ENCODE results near the gene SORCS3.
A peak's percentile ranks its signal among the peaks of the same experiment; 100 is the strongest.

Gene SORCS3

DNA sequence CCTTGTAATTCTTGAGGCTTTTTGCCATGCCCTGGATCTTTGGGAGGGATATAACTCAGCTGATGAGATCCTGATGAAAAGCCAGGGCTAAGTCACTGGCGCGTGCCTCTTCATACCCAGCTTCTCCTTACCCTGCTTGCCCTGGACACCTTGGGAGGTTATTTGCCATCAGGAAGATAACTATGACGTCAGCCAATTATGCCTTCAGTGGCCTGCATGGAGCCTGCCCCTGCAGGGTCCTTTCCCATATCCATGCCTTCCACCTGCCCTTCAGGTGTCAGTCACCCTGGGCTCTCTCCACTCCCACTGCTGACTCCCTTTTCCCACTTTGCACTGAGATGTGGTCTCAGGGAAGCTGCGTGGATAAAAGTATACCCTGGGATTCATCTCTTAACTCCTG, 520.1 kb downstream of the SORCS3 start:
- no peak for DNase-seq (ENCODE audit: low spot score)
- no peak for FAIRE-seq

DNA sequence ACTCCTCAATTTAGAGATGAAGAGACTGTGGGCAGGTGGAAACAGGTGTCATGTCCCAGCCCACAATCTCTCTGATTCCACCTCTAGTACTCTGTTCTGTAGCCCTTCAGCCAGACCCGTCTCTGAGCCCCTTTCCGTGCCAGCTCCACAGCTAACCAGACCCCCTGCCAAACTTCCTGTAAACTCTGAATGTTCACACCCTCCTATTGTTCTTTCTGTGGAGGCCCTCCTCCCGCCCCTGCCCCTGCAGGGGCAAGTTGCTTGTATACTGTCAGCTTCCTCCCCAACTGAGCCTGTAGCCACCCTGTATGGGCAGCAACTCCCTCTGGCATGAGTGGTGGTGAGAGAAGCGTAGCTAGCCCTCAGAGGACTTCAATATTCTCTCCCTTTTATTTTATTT, 520.7 kb downstream of the SORCS3 start:
- DNase-seq (ENCODE audit: low spot score): no peak
- no peak for FAIRE-seq

- no peak for DNase-seq (ENCODE audit: low spot score)
- no peak for FAIRE-seq
Measured at GRCh38 chr10:105170521-105170920, 529.4 kb downstream of the SORCS3 start.

DNA sequence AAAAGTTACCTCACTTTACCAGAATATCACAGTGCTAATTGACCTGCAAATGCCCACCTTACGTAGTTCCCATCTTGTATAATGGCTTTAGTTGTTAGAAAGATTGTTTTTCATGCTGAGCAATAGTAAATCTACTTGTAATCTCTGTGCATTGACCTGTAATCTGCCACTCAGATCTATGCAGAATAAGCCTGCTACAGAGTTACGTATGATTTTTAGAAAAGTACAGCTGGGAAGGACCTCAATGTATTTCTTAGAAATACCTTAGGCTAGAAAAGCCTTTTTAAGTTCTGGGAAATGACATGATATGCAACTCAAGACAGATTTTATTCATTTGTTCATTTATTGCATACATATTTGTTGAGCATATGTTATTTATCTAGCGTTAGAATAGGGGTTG, 530.9 kb downstream of the SORCS3 start:
- DNase-seq (ENCODE audit: low spot score) (no peak), FAIRE-seq (no peak)

- FAIRE-seq (no peak), DNase-seq (ENCODE audit: low spot score) (no peak)
Measured at GRCh38 chr10:105181626-105182025, 540.5 kb downstream of the SORCS3 start.

DNA sequence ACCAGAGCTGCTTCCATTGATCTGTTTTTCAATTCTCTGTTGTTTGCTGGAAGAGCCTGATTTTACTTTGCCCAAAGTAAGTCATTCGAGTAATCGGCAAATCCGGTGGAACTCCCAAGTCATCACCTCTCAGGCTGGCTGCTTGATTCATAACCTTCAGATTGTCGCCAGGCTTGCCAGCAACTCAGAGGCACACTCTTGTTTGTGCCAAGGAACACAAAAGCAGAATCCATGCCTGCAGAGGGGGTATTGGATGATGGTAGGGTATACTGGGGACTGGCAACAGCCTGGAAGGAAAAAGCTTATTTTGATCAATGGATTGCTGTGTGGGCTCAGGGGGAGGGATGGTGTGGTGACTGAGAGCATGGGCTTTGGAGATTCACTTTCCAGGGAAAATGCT, 542.4 kb downstream of the SORCS3 start:
- DNase-seq (ENCODE audit: low spot score): no peak
- FAIRE-seq: no peak

GRCh38 chr10:105185161-105185560, 544.1 kb downstream of the SORCS3 start:
- no peak for FAIRE-seq
- no peak for DNase-seq (ENCODE audit: low spot score)

- peak; percentile 91 for DNase-seq (ENCODE audit: low spot score)
- peak; percentile 96 for FAIRE-seq
Measured at GRCh38 chr10:105187243-105187642, 546.2 kb downstream of the SORCS3 start.

GRCh38 chr10:105188737-105189462, 547.8 kb downstream of the SORCS3 start:
- peak; percentile 97 for FAIRE-seq
- DNase-seq (ENCODE audit: low spot score): peak; percentile 91

DNA sequence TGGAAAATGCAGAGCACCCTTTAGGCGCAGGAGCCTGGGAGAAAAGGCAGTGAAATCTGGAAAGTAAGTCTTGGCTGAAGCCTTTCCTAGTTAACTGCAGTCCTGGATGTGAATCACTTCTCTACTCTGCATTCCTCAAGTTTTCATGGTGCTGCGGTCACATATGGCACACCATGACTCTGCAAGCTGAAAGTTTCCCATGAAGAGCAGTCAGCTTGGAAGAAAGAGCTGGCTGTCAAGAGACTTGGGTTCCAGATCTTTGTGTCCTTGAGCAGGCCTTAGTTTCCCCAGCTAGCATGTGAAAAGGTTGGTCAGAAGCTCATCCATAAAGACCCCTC, 548.3 kb downstream of the SORCS3 start:
- FAIRE-seq: peak; percentile 81
- DNase-seq (ENCODE audit: low spot score): peak; percentile 83

- FAIRE-seq: no peak
Measured at GRCh38 chr10:105192146-105192545, 551.1 kb downstream of the SORCS3 start.

GRCh38 chr10:105192861-105193260, 551.8 kb downstream of the SORCS3 start:
- DNase-seq (ENCODE audit: low spot score) (no peak), FAIRE-seq (no peak)

More at GRCh38 chr10:105192146-105192545, 551.1 kb downstream of the SORCS3 start:
- DNase-seq (ENCODE audit: low spot score): no peak

GRCh38 chr10:105195831-105196230, 554.7 kb downstream of the SORCS3 start:
- FAIRE-seq: no peak
- DNase-seq (ENCODE audit: low spot score): no peak

GRCh38 chr10:105197598-105198364, 556.7 kb downstream of the SORCS3 start:
- FAIRE-seq: no peak
- DNase-seq (ENCODE audit: low spot score): no peak

GRCh38 chr10:105206616-105207015, 565.5 kb downstream of the SORCS3 start:
- DNase-seq (ENCODE audit: low spot score): no peak
- FAIRE-seq: no peak

DNA sequence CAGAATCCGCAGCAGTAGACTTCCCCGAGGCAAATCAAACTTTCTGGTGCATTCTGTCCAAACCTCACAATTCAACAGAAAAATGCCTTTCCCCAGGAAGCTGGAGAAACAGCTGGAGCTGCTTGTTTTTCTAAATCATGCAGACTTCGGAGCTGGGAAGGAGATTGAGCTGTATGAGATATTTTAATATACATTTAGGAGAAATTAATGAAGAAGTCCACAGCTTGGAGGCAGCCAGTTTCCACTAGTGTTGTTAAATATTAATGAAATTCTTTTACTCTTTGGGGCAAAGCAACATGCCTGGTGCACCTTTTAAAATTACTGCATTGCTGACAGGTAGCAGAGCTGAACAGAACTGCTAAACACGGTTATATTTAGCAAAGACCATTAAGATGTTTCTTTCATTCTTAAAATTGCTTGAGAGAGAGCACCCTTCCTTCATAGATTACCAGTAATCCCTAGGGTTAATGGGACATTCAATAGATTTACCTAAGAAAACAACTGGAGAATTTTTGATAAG, 566.4 kb downstream of the SORCS3 start:
- no peak for FAIRE-seq

GRCh38 chr10:105210546-105210945, 569.5 kb downstream of the SORCS3 start:
- no peak for DNase-seq (ENCODE audit: low spot score)

More for the DNA sequence above, 566.4 kb downstream of the SORCS3 start:
- no peak for DNase-seq (ENCODE audit: low spot score)

GRCh38 chr10:105237685-105238084, 596.6 kb downstream of the SORCS3 start:
- no peak for FAIRE-seq
- no peak for DNase-seq (ENCODE audit: low spot score)

More at GRCh38 chr10:105210546-105210945, 569.5 kb downstream of the SORCS3 start:
- no peak for FAIRE-seq

GRCh38 chr10:105239311-105240219, 598.5 kb downstream of the SORCS3 start:
- no peak for FAIRE-seq

DNA sequence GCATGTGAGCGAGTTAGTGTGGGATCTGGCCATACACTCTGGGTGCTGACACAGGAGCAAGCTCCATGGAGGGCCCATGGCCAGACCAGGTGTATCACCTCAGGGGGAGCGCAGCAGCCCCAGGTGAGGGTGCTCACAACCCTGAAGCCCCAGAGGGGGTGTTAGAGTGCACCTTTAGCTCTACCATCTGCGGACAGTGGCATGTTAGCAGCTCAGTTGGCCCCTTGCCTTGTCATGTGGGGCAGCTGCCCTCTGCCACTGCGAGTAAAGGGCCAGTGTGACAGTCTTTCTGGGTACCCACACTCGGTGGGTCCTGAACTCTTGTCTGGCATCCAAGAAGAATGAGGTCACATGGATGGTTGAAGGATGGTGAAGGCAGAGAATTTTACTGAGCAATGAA, 600.2 kb downstream of the SORCS3 start:
- DNase-seq (ENCODE audit: low spot score) (no peak), FAIRE-seq (no peak)

More at GRCh38 chr10:105239311-105240219, 598.5 kb downstream of the SORCS3 start:
- DNase-seq (ENCODE audit: low spot score): no peak

DNA sequence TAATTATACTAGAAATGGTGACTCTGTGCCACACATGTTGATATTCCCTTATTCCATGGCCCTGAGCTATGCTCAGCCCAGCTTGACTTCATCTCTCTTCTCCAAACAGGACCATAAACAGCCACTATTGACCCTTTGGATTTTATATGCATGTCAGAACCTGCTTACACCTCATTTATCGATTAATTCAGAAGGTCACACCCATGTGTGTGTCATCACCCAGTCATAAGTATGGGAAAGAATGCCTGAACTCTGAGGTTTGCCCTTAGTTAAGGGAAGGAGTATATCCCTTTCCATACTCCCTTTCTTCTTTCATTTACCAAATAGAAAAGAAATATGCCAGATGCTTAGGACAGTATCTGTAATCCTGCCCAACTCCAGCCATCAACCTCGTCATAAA, 602.3 kb downstream of the SORCS3 start:
- FAIRE-seq (no peak), DNase-seq (ENCODE audit: low spot score) (no peak)

Measured in RCC 7860 (cell line).